ENCODE results near the gene B2M.
"Not testable (repeated sequence)": the region's sequence is repeated elsewhere in the genome, so short reads cannot be mapped to it uniquely, and the experiment has no call there.

B2M gene

GRCh38 chr15:44711096-44711742 is at the start of gene B2M, which contains the start of gene PATL2:
B2M (plus strand) TSS chr15:44711517; CDS start chr15:44711547, 30 bp downstream.
PATL2 (minus strand) TSS chr15:44711323; CDS start chr15:44676490, 34,833 bp downstream.
- peak; percentile 93 for DNase-seq (ENCODE audit: low read depth)

- no peak for DNase-seq (ENCODE audit: low read depth)
These were observed 49.7 kb upstream of the B2M start for GRCh38 chr15:44661576-44661975.

- DNase-seq (ENCODE audit: low read depth) = peak; percentile 62
These were observed 48.6 kb upstream of the B2M start for GRCh38 chr15:44662478-44663409.

GRCh38 chr15:44663410-44664308 is 47.7 kb upstream of the B2M start, which contains the start of gene SPG11:
SPG11 (minus strand) TSS chr15:44663662; CDS start chr15:44663647, 15 bp downstream.
- peak; percentile 98 for DNase-seq (ENCODE audit: low read depth)

GRCh38 chr15:44666210-44667038 is 44.9 kb upstream of the B2M start:
- no peak for DNase-seq (ENCODE audit: low read depth)

- no peak for DNase-seq (ENCODE audit: low read depth)
These were observed 44.3 kb upstream of the B2M start for GRCh38 chr15:44667039-44667360.

- no peak for DNase-seq (ENCODE audit: low read depth)
These were observed 42.4 kb upstream of the B2M start for GRCh38 chr15:44668921-44669320.

- DNase-seq (ENCODE audit: low read depth) = no peak
These were observed 41.0 kb upstream of the B2M start for GRCh38 chr15:44670087-44670950.

GRCh38 chr15:44673639-44674038 is 37.7 kb upstream of the B2M start:
- DNase-seq (ENCODE audit: low read depth) = no peak

GRCh38 chr15:44675911-44676310 is 35.4 kb upstream of the B2M start:
- no peak for DNase-seq (ENCODE audit: low read depth)

- no peak for DNase-seq (ENCODE audit: low read depth)
These were observed 34.6 kb upstream of the B2M start for GRCh38 chr15:44676676-44677075.

GRCh38 chr15:44682211-44682610 is 29.1 kb upstream of the B2M start:
- DNase-seq (ENCODE audit: low read depth) = no peak

- peak; percentile 13 for DNase-seq (ENCODE audit: low read depth)
These were observed 28.3 kb upstream of the B2M start for GRCh38 chr15:44682809-44683682.

- not testable (repeated sequence) for DNase-seq (ENCODE audit: low read depth)
These were observed 22.0 kb upstream of the B2M start for GRCh38 chr15:44689318-44689717.

- DNase-seq (ENCODE audit: low read depth) = not testable (repeated sequence)
These were observed 21.1 kb upstream of the B2M start for GRCh38 chr15:44690245-44690644.

GRCh38 chr15:44692659-44693058 is 18.7 kb upstream of the B2M start:
- DNase-seq (ENCODE audit: low read depth) = no peak

- DNase-seq (ENCODE audit: low read depth) = no peak
These were observed 16.9 kb upstream of the B2M start for GRCh38 chr15:44694416-44694815.

- DNase-seq (ENCODE audit: low read depth) = no peak
These were observed 16.0 kb upstream of the B2M start for GRCh38 chr15:44695294-44695693.

- no peak for DNase-seq (ENCODE audit: low read depth)
These were observed 14.3 kb upstream of the B2M start for GRCh38 chr15:44697014-44697413.

All from amniotic epithelial cell (primary cell).